ENCODE data around the gene BCAP31.

DNA sequence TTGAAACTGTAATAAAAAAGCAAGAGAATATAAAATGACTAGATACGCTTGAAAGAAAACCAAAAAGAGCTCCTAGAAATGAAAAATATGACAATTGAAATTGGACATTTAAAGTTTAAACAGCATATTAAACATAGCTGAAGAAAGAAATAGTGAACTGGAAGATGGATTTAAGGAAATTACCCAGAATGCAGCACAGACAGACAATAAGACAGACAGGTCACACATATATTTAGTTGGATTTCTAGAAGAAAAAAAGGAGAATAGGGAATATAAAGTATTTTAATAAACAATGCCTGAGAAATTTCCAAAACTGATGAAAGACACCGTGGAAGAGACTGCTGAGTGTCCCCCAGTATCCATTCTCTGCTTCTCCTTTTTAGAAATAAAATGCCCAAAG lies 70.6 kb downstream of the BCAP31 start:
- TF ChIP-seq, protein P1, sequence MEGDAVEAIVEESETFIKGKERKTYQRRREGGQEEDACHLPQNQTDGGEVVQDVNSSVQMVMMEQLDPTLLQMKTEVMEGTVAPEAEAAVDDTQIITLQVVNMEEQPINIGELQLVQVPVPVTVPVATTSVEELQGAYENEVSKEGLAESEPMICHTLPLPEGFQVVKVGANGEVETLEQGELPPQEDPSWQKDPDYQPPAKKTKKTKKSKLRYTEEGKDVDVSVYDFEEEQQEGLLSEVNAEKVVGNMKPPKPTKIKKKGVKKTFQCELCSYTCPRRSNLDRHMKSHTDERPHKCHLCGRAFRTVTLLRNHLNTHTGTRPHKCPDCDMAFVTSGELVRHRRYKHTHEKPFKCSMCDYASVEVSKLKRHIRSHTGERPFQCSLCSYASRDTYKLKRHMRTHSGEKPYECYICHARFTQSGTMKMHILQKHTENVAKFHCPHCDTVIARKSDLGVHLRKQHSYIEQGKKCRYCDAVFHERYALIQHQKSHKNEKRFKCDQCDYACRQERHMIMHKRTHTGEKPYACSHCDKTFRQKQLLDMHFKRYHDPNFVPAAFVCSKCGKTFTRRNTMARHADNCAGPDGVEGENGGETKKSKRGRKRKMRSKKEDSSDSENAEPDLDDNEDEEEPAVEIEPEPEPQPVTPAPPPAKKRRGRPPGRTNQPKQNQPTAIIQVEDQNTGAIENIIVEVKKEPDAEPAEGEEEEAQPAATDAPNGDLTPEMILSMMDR (conservative IDR thresholded peaks at IDR 0.05) = no peak
- no peak for TF ChIP-seq EZH2 (IDR thresholded peaks at IDR 0.05; ENCODE audit: low read depth)
